ENCODE data around the gene AFF3. TPM values are rescaled to one million over a fixed set of nuclear protein-coding genes. Genes with fewer than 3 reads are reported as not detected.

The AFF3 gene
- total and polyA plus RNA-seq, 12 donors = 1.1 to 7.5 (median 3.9) TPM

- Histone ChIP-seq H3K9me3 (replicated peaks in 1 of 3) (no peaks in the 10 kb centered on the region), H3K4me1 (replicated peaks in 1 of 2) (no peaks in the 10 kb centered on the region), H3K27ac (no peak overlapping the region), H3K27me3 (no peaks in the 10 kb centered on the region), H3K4me3 (no peak overlapping the region), H3K36me3 (replicated peaks in 1 of 2) (no peaks in the 10 kb centered on the region)
- DNase-seq = no peak
- intact Hi-C loops (cut with DNase I) = no loop called here
- 89 to 93% (median 91%) methylated on average over 6 of the region's 6 CpGs for WGBS, 4 donors
- TF ChIP-seq CTCF (IDR thresholded peaks at IDR 0.05) = no peak
Measured at GRCh38 chr2:99688699-99689098, 453.7 kb downstream of the AFF3 start.

GRCh38 chr2:99682275-99683060 lies 459.9 kb downstream of the AFF3 start:
- Histone ChIP-seq H3K4me1 (replicated peaks in 1 of 2) (peaks cover 0 to 21% of the 10 kb centered on the region in 2 donors), H3K27me3 (no peaks in the 10 kb centered on the region), H3K4me3 (no peak overlapping the region), H3K9me3 (replicated peaks in 1 of 3) (no peaks in the 10 kb centered on the region), H3K27ac (no peak overlapping the region), H3K36me3 (replicated peaks in 1 of 2) (no peaks in the 10 kb centered on the region)
- intact Hi-C loops (cut with DNase I) = no loop called here
- no peak for TF ChIP-seq CTCF (IDR thresholded peaks at IDR 0.05)
- no peak for TF ChIP-seq POLR2A (IDR thresholded peaks at IDR 0.05)
- no peak for DNase-seq
- 89 to 95% (median 93%) methylated on average over 6 of the region's 6 CpGs for WGBS, 4 donors

GRCh38 chr2:99680946-99681345 lies 461.4 kb downstream of the AFF3 start:
- no peaks in the 10 kb centered on the region for H3K27me3 ChIP-seq
- peak in 4 of 7 donors; percentile 45 to 59 (median 56) for DNase-seq
- H3K36me3 ChIP-seq (replicated peaks in 1 of 2) = no peaks in the 10 kb centered on the region
- H3K27ac ChIP-seq = no peak overlapping the region
- TF ChIP-seq CTCF (IDR thresholded peaks at IDR 0.05) (no peak), POLR2A (IDR thresholded peaks at IDR 0.05) (peak in 1 of 2 donors; percentile 13)
- no peak overlapping the region for H3K4me3 ChIP-seq
- 36 to 50% (median 47%) methylated on average over 1 of the region's 1 CpG for WGBS, 4 donors
- intact Hi-C loops (cut with DNase I) = no loop called here
- H3K4me1 ChIP-seq (replicated peaks in 1 of 2) = peaks cover 0 to 21% of the 10 kb centered on the region in 2 donors
- no peaks in the 10 kb centered on the region for H3K9me3 ChIP-seq (replicated peaks in 1 of 3)

- Histone ChIP-seq H3K36me3 (replicated peaks in 1 of 2) (no peaks in the 10 kb centered on the region), H3K4me1 (replicated peaks in 1 of 2) (peaks cover 0 to 21% of the 10 kb centered on the region in 2 donors), H3K27me3 (no peaks in the 10 kb centered on the region), H3K27ac (no peak overlapping the region), H3K9me3 (replicated peaks in 1 of 3) (no peaks in the 10 kb centered on the region), H3K4me3 (no peak overlapping the region)
- DNase-seq = peak in 2 of 7 donors; percentile 35 to 37
- TF ChIP-seq POLR2A (IDR thresholded peaks at IDR 0.05) (no peak), CTCF (IDR thresholded peaks at IDR 0.05) (no peak)
- intact Hi-C loops (cut with DNase I) = no loop called here
Measured at GRCh38 chr2:99679518-99679917, 462.9 kb downstream of the AFF3 start.
